HL-60 (cell line): ENCODE measurements around the gene CAMK1D.
A peak's percentile ranks its signal among the peaks of the same experiment; 100 is the strongest.

ENCODE experiments used
- DNase-seq, 2 experiments: peaks; one replicate each; pipeline ENCODE4 v3.0.0-alpha.2; 2010 to 2020; ENCODE audit warnings: low read depth in 1 of 2, low spot score in 1 of 2
- H3K27ac ChIP-seq: fragments of 250-450 bp; sonication (Bioruptor Pico); replicated peaks from 2 replicates; pipeline ENCODE4 v1.5.1; 2020; ENCODE audit warnings: mild to moderate bottlenecking, moderate library complexity
- H3K27me3 ChIP-seq: fragments of 250-450 bp; sonication (Bioruptor Pico); 2 replicates; pipeline ENCODE4 v1.5.1; 2021; ENCODE audit warnings: mild to moderate bottlenecking, moderate library complexity; ENCODE audit not compliant: insufficient read depth, poor library complexity, severe bottlenecking
- H3K4me3 ChIP-seq: replicated peaks from 2 replicates; pipeline ENCODE4 v1.5.1; 2011; ENCODE audit warnings: mild to moderate bottlenecking, control low read depth, low read length; ENCODE audit not compliant: insufficient read depth
- GABPA ChIP-seq: IDR thresholded peaks from 2 replicates; pipeline ENCODE4 v1.6.1; 2012; ENCODE audit warnings: low read depth
- POLR2AphosphoS5 ChIP-seq: IDR thresholded peaks from 2 replicates; pipeline ENCODE4 v1.6.1; 2012; ENCODE audit warnings: low read depth
- SPI1 ChIP-seq: IDR thresholded peaks from 2 replicates; pipeline ENCODE4 v1.6.1; 2012; ENCODE audit warnings: low read depth, mild to moderate bottlenecking, borderline replicate concordance
- TF ChIP-seq, protein P1 (sequence below): IDR thresholded peaks from 2 replicates; pipeline ENCODE4 v1.6.1; 2012; ENCODE audit warnings: low read depth; ENCODE audit not compliant: insufficient replicate concordance
- TF ChIP-seq, protein P2 (sequence below): IDR thresholded peaks from one replicate; pipeline ENCODE4 v1.5.1; 2011; ENCODE audit warnings: low read length, control low read depth, inconsistent platforms; ENCODE audit not compliant: insufficient read depth

The CAMK1D gene

DNA sequence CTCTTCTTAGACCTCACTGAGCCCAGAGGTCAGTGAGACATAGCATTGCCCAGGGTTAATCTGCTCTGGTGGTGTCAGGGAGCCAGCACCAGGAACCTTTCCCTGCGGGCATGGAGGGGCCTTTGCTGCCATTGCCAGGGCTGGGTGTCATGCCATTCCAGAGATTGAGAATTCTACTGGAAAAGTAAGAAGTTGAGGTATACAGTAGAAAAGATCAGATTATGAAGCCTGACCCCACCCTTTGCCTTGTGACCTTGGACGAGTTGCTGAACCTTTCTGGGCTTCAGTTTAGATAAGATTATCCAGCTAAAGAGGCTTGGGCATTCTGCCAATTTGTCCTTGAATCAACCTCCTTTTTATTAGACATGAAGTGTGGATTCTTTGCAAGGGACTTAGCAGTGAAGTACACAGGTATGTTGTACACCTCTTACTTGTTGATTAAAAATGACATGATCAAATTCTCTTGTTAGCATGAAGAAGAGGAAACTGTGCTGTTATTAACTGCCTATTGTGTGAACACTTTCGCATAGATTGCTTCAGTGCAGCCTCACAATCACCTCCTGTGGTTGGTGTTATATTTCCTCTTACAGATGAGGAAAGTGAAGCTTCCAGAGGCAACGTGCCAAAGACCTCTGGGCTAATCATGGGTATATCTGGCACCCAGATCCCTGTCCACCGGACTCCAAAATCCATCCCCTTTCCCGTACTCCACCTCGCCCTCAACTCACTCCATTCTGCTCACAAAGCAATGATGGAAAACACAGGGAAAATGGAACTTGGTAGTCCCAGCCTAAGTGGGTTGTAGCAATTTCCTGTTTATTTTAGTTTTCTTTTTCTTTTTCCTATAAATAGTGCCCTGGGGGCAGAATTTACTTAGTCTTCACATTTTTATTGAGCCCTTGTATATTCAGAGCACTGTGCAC is 151.3 kb downstream of the CAMK1D start:
- DNase-seq = peak in 1 of 2 experiments; percentile 10
- no peak overlapping the region for H3K4me3 ChIP-seq
- no peaks in the 10 kb centered on the region for H3K27me3 ChIP-seq
- TF ChIP-seq, protein P1, sequence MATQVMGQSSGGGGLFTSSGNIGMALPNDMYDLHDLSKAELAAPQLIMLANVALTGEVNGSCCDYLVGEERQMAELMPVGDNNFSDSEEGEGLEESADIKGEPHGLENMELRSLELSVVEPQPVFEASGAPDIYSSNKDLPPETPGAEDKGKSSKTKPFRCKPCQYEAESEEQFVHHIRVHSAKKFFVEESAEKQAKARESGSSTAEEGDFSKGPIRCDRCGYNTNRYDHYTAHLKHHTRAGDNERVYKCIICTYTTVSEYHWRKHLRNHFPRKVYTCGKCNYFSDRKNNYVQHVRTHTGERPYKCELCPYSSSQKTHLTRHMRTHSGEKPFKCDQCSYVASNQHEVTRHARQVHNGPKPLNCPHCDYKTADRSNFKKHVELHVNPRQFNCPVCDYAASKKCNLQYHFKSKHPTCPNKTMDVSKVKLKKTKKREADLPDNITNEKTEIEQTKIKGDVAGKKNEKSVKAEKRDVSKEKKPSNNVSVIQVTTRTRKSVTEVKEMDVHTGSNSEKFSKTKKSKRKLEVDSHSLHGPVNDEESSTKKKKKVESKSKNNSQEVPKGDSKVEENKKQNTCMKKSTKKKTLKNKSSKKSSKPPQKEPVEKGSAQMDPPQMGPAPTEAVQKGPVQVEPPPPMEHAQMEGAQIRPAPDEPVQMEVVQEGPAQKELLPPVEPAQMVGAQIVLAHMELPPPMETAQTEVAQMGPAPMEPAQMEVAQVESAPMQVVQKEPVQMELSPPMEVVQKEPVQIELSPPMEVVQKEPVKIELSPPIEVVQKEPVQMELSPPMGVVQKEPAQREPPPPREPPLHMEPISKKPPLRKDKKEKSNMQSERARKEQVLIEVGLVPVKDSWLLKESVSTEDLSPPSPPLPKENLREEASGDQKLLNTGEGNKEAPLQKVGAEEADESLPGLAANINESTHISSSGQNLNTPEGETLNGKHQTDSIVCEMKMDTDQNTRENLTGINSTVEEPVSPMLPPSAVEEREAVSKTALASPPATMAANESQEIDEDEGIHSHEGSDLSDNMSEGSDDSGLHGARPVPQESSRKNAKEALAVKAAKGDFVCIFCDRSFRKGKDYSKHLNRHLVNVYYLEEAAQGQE = no peak
- TF ChIP-seq, protein P2, sequence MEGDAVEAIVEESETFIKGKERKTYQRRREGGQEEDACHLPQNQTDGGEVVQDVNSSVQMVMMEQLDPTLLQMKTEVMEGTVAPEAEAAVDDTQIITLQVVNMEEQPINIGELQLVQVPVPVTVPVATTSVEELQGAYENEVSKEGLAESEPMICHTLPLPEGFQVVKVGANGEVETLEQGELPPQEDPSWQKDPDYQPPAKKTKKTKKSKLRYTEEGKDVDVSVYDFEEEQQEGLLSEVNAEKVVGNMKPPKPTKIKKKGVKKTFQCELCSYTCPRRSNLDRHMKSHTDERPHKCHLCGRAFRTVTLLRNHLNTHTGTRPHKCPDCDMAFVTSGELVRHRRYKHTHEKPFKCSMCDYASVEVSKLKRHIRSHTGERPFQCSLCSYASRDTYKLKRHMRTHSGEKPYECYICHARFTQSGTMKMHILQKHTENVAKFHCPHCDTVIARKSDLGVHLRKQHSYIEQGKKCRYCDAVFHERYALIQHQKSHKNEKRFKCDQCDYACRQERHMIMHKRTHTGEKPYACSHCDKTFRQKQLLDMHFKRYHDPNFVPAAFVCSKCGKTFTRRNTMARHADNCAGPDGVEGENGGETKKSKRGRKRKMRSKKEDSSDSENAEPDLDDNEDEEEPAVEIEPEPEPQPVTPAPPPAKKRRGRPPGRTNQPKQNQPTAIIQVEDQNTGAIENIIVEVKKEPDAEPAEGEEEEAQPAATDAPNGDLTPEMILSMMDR = no peak
- TF ChIP-seq SPI1 (no peak), POLR2AphosphoS5 (no peak), GABPA (no peak)
- no peak overlapping the region for H3K27ac ChIP-seq

DNA sequence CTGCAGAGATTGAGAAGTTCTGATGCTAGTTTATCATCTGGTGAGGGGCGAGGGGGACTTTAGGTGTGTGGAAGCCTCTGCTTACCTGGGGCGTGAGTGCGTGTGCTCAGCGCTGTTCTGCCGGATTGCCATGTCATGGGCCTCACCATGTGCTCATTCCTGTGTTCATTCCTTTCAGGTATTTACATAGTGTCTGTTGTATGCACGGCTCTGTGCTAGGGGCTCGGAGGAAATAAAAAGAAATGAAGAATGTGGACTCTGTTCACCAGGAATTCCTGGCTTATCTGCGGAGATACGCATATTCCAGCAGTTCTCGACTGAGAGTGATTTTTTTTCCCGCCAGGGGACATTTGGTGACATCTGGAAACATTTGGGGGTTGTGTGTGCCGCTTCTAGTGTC is 152.0 kb downstream of the CAMK1D start:
- Histone ChIP-seq H3K27me3 (no peaks in the 10 kb centered on the region), H3K27ac (no peak overlapping the region), H3K4me3 (no peak overlapping the region)
- TF ChIP-seq, protein P2 = no peak
- TF ChIP-seq, protein P1 = no peak
- TF ChIP-seq POLR2AphosphoS5 (no peak), SPI1 (no peak), GABPA (no peak)
- DNase-seq = no peak

DNA sequence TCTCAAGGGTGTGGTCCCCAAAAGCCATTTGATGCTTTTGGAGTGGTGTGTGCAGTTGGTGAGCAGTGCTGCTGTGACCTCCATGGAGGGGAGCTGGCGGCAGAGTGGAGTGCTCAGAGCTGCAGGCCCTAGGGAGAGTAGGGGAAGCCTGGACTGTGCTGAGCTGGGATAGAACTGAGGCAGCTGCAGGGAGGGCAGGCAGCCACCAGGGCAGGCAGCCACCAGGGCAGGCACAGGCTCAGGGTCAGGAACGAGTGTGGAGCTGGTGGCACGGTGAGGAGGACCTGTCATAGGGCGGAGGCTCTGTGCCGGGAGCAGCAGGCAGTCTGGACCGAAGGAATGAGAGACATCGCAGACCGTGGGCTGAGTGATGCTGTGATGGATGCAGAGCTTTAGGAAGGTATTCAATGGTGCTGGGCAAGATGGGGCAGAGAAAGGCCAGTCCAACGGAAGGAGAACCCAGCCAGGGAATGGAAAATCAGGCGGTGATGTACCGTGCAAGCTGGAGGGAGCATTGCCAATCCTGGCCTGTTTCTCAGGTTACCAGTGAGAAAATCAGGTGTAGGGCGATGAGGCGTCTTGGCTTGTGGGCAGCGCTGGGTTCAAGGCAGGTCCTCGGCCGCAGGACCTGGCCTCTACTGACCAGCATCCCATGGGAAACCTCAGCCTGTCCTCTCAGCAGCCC is 152.6 kb downstream of the CAMK1D start:
- Histone ChIP-seq H3K27ac (no peak overlapping the region), H3K27me3 (no peaks in the 10 kb centered on the region), H3K4me3 (no peak overlapping the region)
- DNase-seq = no peak
- TF ChIP-seq POLR2AphosphoS5 (no peak), SPI1 (no peak), GABPA (no peak)
- TF ChIP-seq, protein P2 = no peak
- TF ChIP-seq, protein P1 = no peak
